Hepatocyte (in vitro differentiated cells): ENCODE results near the gene CDK14.

ENCODE experiments used
- CTCF ChIP-seq: fragments of 200-600 bp; sonication (generic); IDR thresholded peaks from 2 replicates; pipeline ENCODE4 v1.5.1; 2016; ENCODE audit warnings: antibody characterized with exemption, mild to moderate bottlenecking; ENCODE audit not compliant: poor library complexity
- EZH2 ChIP-seq: fragments of 200-600 bp; sonication (generic); IDR thresholded peaks from 2 replicates; pipeline ENCODE4 v1.6.1; 2016; ENCODE audit warnings: antibody characterized with exemption, mild to moderate bottlenecking, borderline replicate concordance
- EZH2phosphoT487 ChIP-seq: fragments of 200-600 bp; sonication (generic); IDR thresholded peaks from one replicate; pipeline ENCODE4 v1.6.1; 2018; ENCODE audit warnings: antibody characterized with exemption, mild to moderate bottlenecking, low read depth, moderate library complexity; ENCODE audit not compliant: unreplicated experiment, severe bottlenecking

DNA sequence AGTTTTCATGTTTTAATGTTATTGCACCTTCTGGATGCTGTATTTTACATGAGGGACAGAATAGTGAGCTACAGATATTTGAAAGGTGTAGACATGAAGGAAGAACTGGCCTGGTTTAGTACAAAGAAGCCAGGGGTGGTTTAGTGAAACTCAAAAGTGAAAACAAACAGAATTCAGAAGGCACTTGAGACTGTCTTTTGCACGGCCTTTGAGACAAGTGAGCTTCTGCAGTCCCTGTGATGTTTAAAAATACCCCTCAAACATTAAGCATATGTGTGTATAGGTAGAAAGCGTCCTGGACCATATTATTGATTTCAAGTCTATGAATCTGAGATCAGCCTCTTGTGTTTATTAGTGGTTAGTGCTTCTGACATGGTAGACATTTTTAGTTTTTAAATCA, 118.9 kb downstream of the CDK14 start:
- TF ChIP-seq CTCF (no peak), EZH2 (no peak), EZH2phosphoT487 (no peak)
